ENCODE measurements around the gene GJD4.

DNA sequence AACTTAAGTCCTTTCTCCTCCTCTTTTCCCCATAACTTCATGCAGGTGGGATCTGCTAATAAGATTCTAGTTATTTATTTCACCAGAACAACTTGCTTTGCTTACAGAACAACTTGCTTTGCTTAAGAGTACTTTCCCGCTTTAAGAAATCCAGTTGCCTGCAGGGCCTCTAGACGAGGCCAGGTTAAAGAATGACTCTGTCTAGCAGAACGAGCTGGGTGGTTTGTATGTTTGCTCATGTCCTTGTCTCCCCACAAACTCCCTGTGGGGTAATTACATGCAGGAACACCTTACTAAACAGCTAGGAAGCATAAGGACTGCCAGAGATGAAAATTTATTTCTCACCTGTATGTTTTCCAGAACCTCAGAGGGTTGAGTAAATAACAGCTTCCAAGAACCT lies 45.8 kb downstream of the GJD4 start:
- TF ChIP-seq CTCF (conservative IDR thresholded peaks at IDR 0.05; ENCODE audit: low read depth, low read length) (no peak), EZH2 (IDR thresholded peaks at IDR 0.05; ENCODE audit: borderline replicate concordance, low read depth, low read length, poor library complexity, severe bottlenecking) (no peak)
